Central memory CD8-positive, alpha-beta T cell (primary cell): ENCODE results near the gene IDH3A.

Experiments
- ATAC-seq: fragments of 150-1000 bp; cut with Tn5 transposase; replicated peaks from 2 replicates; pipeline ENCODE4 v1.10.0; 2022; ENCODE audit warnings: mild to moderate bottlenecking, moderate FRiP score, moderate number of reproducible peaks; ENCODE audit not compliant: poor library complexity, severe bottlenecking; ENCODE audit errors: extremely low read depth
- DNase-seq, 2 donors: peaks; one replicate each; pipeline ENCODE4 v3.0.0; 2021; ENCODE audit warnings: low spot score in 2 of 2
- H3K27ac Mint-ChIP-seq: one replicate; pipeline ENCODE4 v1.8.0; 2022; ENCODE audit warnings: low read depth, mild to moderate bottlenecking, moderate library complexity, mixed read lengths
- H3K27me3 Mint-ChIP-seq: one replicate; pipeline ENCODE4 v1.8.0; 2022; ENCODE audit warnings: mixed read lengths
- H3K36me3 Mint-ChIP-seq: one replicate; pipeline ENCODE4 v1.8.0; 2022; ENCODE audit warnings: mild to moderate bottlenecking, moderate library complexity, mixed read lengths; ENCODE audit not compliant: insufficient read depth
- H3K4me1 Mint-ChIP-seq: one replicate; pipeline ENCODE4 v1.8.0; 2022; ENCODE audit warnings: mixed read lengths
- H3K4me3 Mint-ChIP-seq: one replicate; pipeline ENCODE4 v1.8.0; 2022; ENCODE audit warnings: mild to moderate bottlenecking, moderate library complexity, mixed read lengths
- H3K9me3 Mint-ChIP-seq: one replicate; pipeline ENCODE4 v1.8.0; 2022; ENCODE audit warnings: mixed read lengths

Gene IDH3A

DNA sequence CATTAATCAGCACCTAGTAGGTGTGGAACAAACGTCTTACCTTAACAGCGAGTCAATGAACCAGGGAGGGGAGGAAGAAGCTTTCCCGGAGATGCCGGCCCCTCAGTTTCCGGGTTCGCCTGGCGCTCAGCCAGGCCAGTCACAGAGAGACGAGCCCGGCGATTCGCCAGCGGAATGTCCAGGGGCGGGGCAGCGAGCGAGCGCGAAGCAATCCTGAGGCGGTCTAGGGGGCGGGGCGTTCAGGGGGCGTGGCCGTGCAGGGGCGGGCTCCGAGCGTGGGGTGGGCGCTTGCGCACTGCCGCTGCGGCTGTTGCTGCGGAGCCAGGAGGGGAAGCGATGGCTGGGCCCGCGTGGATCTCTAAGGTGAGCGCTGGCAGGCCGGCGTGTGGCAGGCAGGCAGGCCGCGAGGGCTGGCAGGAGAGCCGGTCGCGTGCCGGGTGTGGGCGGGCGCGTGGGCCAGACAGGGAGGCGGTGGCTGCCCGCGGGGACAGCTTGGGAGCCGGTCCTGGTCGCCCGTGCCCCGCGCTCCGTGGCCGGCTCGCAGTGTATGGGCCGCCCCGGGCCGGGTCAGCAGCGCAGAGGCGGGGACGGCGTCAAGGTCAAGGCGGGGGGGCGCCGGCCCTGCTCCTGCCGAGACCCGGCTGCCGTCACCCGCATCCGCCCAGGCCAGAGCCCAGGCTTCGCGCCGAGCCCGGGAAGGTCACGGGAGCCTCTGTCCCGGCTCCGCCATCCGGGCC is at the start of gene IDH3A:
IDH3A (plus strand) TSS at position 295 of the 737 bp plus-strand sequence; CDS start at position 337, 42 bp downstream.
- no peaks in the 10 kb centered on the region for H3K27me3 Mint-ChIP-seq
- peak within 1 kb of the TSS; percentile 86 for H3K4me3 Mint-ChIP-seq
- ATAC-seq (peak; percentile 94), DNase-seq (peak; percentile 97 to 99)
- H3K36me3 Mint-ChIP-seq, result peaks cover 9% of the 10 kb centered on the region
- peak within 1 kb of the TSS; percentile 91 for H3K27ac Mint-ChIP-seq
- H3K9me3 Mint-ChIP-seq, result no peaks in the 10 kb centered on the region
- H3K4me1 Mint-ChIP-seq, result peaks cover 39% of the 10 kb centered on the region

DNA sequence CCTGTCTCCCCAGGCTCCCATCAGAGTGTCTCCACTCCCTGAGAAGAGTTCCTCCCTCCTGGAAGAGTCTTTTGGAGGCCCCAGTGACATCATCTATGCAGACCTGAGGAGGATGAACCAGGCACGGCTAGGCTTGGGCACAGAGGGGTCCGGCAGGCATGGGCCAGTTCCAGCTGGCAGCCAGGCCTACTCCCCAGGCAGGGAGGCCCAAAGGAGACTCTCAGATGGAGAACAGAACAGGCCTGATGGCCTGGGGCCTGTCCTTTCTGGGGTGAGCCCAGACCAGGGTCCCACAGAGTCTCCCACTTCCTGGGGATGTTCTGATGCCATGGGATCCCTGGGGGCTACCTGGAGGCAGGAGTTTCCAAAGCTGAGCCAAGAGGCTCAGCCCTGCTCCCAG is 48.3 kb upstream of the IDH3A start:
- H3K36me3 Mint-ChIP-seq, result peaks cover 7% of the 10 kb centered on the region
- no peaks in the 10 kb centered on the region for H3K9me3 Mint-ChIP-seq
- H3K27ac Mint-ChIP-seq, result peak overlapping the region; percentile 41
- ATAC-seq (no peak), DNase-seq (no peak)
- peaks cover 36% of the 10 kb centered on the region for H3K4me1 Mint-ChIP-seq
- no peaks in the 10 kb centered on the region for H3K27me3 Mint-ChIP-seq
- H3K4me3 Mint-ChIP-seq, result no peak overlapping the region

- Mint-ChIP-seq H3K9me3 (no peaks in the 10 kb centered on the region), H3K4me3 (no peak overlapping the region), H3K36me3 (peaks cover 7% of the 10 kb centered on the region), H3K27ac (peak overlapping the region; percentile 93), H3K4me1 (peaks cover 41% of the 10 kb centered on the region), H3K27me3 (no peaks in the 10 kb centered on the region)
- ATAC-seq (no peak), DNase-seq (no peak)
Observed at GRCh38 chr15:78101423-78102105, 47.6 kb upstream of the IDH3A start.

- no peaks in the 10 kb centered on the region for H3K9me3 Mint-ChIP-seq
- DNase-seq (no peak), ATAC-seq (no peak)
- peaks cover 7% of the 10 kb centered on the region for H3K36me3 Mint-ChIP-seq
- peaks cover 44% of the 10 kb centered on the region for H3K4me1 Mint-ChIP-seq
- peak overlapping the region; percentile 93 for H3K27ac Mint-ChIP-seq
- no peak overlapping the region for H3K4me3 Mint-ChIP-seq
- no peaks in the 10 kb centered on the region for H3K27me3 Mint-ChIP-seq
Observed at GRCh38 chr15:78102211-78102610, 47.0 kb upstream of the IDH3A start.

DNA sequence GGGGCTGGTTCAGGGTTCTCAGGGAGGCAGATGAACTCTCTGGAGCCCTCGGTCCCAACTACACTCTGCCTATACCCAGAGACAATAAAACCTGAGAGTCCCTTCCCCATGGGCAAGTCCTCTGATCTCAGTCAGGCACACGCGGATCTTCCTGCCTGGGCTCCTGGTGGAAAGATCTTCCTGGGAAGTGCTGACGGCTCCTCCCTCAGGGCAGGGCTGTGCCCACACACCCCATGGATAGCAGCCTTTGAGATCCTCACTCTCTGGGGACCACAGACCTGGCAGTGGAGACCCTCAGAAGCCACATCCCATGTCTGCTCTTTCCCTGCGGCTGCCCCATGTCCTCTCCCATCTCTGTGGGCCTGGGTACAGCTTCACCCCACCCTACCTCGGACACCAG is 46.4 kb upstream of the IDH3A start:
- Mint-ChIP-seq H3K36me3 (peaks cover 9% of the 10 kb centered on the region), H3K27me3 (no peaks in the 10 kb centered on the region), H3K4me1 (peaks cover 44% of the 10 kb centered on the region), H3K4me3 (no peak overlapping the region), H3K27ac (peak overlapping the region; percentile 93), H3K9me3 (no peaks in the 10 kb centered on the region)
- ATAC-seq (no peak), DNase-seq (no peak)

- Mint-ChIP-seq H3K27me3 (no peaks in the 10 kb centered on the region), H3K36me3 (peaks cover 9% of the 10 kb centered on the region), H3K4me3 (peak overlapping the region; percentile 65), H3K9me3 (no peaks in the 10 kb centered on the region), H3K4me1 (peaks cover 51% of the 10 kb centered on the region), H3K27ac (peak overlapping the region; percentile 93)
- ATAC-seq, result peak; percentile 89
- DNase-seq, result peak; percentile 37 to 61
Observed at GRCh38 chr15:78103406-78104118, 45.6 kb upstream of the IDH3A start.

DNA sequence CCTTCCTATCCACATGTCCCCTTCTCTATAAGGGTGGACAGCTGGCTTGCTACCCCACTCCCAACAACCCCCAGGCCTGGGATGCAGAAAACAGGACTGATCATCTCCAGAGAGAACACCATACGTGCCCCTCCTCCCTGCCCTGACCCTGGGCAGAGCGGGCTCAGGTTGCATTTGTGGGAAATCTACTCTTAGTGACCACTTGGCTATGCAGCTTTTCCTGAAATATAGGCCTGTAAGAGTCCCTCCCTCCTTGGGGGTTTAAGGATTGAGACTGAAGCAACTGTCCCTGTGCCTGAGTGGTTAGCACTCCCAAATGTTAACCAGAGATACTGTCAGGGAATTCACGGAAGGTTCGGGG is 45.1 kb upstream of the IDH3A start:
- ATAC-seq, result no peak
- Mint-ChIP-seq H3K9me3 (no peaks in the 10 kb centered on the region), H3K27me3 (no peaks in the 10 kb centered on the region), H3K36me3 (peaks cover 9% of the 10 kb centered on the region), H3K4me3 (peak overlapping the region; percentile 65), H3K4me1 (peaks cover 55% of the 10 kb centered on the region), H3K27ac (peak overlapping the region; percentile 93)
- DNase-seq, result no peak

GRCh38 chr15:78104566-78105475 is 44.3 kb upstream of the IDH3A start:
- DNase-seq, result no peak
- Mint-ChIP-seq H3K36me3 (peaks cover 9% of the 10 kb centered on the region), H3K27me3 (no peaks in the 10 kb centered on the region), H3K27ac (peak overlapping the region; percentile 93), H3K4me1 (peaks cover 55% of the 10 kb centered on the region), H3K9me3 (no peaks in the 10 kb centered on the region), H3K4me3 (peak overlapping the region; percentile 65)
- no peak for ATAC-seq

DNA sequence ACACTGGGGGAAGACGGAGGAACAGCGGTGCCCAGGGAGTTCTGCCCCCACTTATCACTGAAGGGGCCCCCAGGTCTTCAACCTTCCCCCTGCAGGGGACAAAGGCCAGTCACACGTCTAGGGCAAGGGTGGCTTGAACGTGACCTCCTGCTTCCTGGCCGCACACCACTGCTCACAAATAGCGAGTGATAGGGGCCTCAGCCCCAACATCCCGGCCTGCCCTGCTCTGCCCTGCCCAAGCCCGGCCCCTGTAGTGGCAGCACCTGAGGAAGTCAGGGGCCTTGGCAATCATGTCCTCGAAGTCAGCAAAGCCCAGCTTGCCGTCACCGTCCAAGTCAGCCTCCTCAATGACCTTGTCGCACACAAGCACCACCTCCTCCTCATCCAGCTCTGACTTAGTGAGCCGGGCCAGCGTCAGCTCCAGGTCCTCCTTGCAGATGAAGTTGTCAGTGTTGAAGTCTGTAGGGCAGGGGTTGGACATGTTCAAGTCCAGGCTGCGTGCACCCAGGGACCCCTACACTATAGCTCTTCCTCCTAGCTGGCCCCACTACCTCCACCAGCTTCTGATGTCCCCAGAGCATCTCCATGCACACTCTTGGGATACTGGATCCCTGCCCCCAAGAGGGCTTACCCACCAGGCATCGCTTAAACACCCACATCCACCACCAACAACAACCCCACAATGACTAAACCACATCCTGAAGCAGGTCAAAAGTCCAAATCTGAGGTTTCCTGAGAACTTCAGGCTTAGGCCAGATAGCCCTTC is 43.5 kb upstream of the IDH3A start:
- peak overlapping the region; percentile 41 for H3K27ac Mint-ChIP-seq
- DNase-seq (no peak), ATAC-seq (no peak)
- H3K36me3 Mint-ChIP-seq, result peaks cover 6% of the 10 kb centered on the region
- peaks cover 55% of the 10 kb centered on the region for H3K4me1 Mint-ChIP-seq
- H3K9me3 Mint-ChIP-seq, result no peaks in the 10 kb centered on the region
- no peaks in the 10 kb centered on the region for H3K27me3 Mint-ChIP-seq
- H3K4me3 Mint-ChIP-seq, result peak overlapping the region; percentile 47

GRCh38 chr15:78107471-78107870 is 41.7 kb upstream of the IDH3A start:
- peak overlapping the region; percentile 16 for H3K27ac Mint-ChIP-seq
- DNase-seq, result no peak
- H3K4me1 Mint-ChIP-seq, result peaks cover 53% of the 10 kb centered on the region
- H3K36me3 Mint-ChIP-seq, result peaks cover 9% of the 10 kb centered on the region
- ATAC-seq, result no peak
- no peaks in the 10 kb centered on the region for H3K27me3 Mint-ChIP-seq
- no peak overlapping the region for H3K4me3 Mint-ChIP-seq
- H3K9me3 Mint-ChIP-seq, result no peaks in the 10 kb centered on the region

GRCh38 chr15:78108300-78109084 is 40.7 kb upstream of the IDH3A start:
- Mint-ChIP-seq H3K27ac (peak overlapping the region; percentile 69), H3K36me3 (peaks cover 9% of the 10 kb centered on the region), H3K27me3 (no peaks in the 10 kb centered on the region), H3K9me3 (no peaks in the 10 kb centered on the region), H3K4me3 (no peak overlapping the region), H3K4me1 (peaks cover 49% of the 10 kb centered on the region)
- peak; percentile 71 to 73 for DNase-seq
- peak; percentile 67 for ATAC-seq
